Psoas muscle (tissue), 8 donors: ENCODE data around the gene USP21. TPM values are rescaled to one million over a fixed set of nuclear protein-coding genes. Genes with fewer than 3 reads are reported as not detected.
A peak's percentile ranks its signal among the peaks of the same experiment; 100 is the strongest.

Experiments used
- ATAC-seq, 4 donors: fragments of 200-7000 bp; cut with Tn5 transposase; one replicate each; pipeline ENCODE4 v1.9.1; 2020; ENCODE audit warnings: moderate library complexity in 3 of 4, mild to moderate bottlenecking in 2 of 4
- DNase-seq, 2 donors: peaks; one replicate each; pipeline ENCODE4 v3.0.0-alpha.2; 2020
- H3K27ac ChIP-seq: fragments of 200-600 bp; one replicate; pipeline ENCODE4 v1.8.0; 2022
- H3K27me3 ChIP-seq, 3 donors: fragments of 200-600 bp in 1 of 3; one replicate each; pipeline versions ENCODE4 v1.6.1 to v1.8.0; 2013 to 2022; ENCODE audit warnings: low read length in 2 of 3, mild to moderate bottlenecking in 2 of 3, moderate library complexity in 1 of 3; ENCODE audit not compliant: insufficient read depth in 3 of 3
- H3K36me3 ChIP-seq, 2 donors: fragments of 200-600 bp in 1 of 2; one replicate each; pipeline versions ENCODE4 v1.6.1 to v1.8.0; 2013 to 2022; ENCODE audit warnings: low read depth in 1 of 2, mild to moderate bottlenecking in 1 of 2, moderate library complexity in 1 of 2; ENCODE audit not compliant: insufficient read depth in 1 of 2
- H3K4me1 ChIP-seq: fragments of 200-600 bp; one replicate; pipeline ENCODE4 v1.8.0; 2022
- H3K4me3 ChIP-seq: fragments of 200-600 bp; one replicate; pipeline ENCODE4 v1.8.0; 2022; ENCODE audit warnings: mild to moderate bottlenecking
- H3K9me3 ChIP-seq: fragments of 200-600 bp; one replicate; pipeline ENCODE4 v1.8.0; 2022
- CTCF ChIP-seq: fragments of 200-600 bp; IDR thresholded peaks from one replicate; pipeline ENCODE4 v1.8.0; 2022; ENCODE audit warnings: antibody characterized with exemption
- WGBS, 3 donors: extraction: QIAGEN DNeasy Blood & Tissue Kit; methylation state at CpG; one replicate each; pipeline versions ENCODE4 v1.1.6 to v1.1.7; 2013; 5-methylcytosine and 5-hydroxymethylcytosine counted together
- intact Hi-C, 2 donors: fragments of 100-400 bp; cut with DNase I; formaldehyde crosslinking; loops; one replicate each; pipeline versions ENCODE4 v1.11.0 to v1.14.2; 2022
- polyA plus RNA-seq, 3 donors: library from polyadenylated mRNA; stranded (reverse); fragments of 200-250 nt; gene quantifications; one replicate each; pipeline ENCODE4 v1.2.3, GENCODE V29; 2013
- total RNA-seq, 4 donors: library from RNA; stranded (reverse); fragmentation: NEBNext Ultra II Directional in 2 of 4; extraction: Animal tissue kit (Norgen Biotek cat#: 25700) in 2 of 4; gene quantifications; one replicate each; pipeline versions ENCODE4 v1.2.1 to v1.2.4, GENCODE V29; 2021 to 2023
- donor health status: healthy with polysubstance abuse.
- donor health status: DM: no; HTN: no; CAD: no; lungs with moderate emphysema.
- donor health status: Bipolar disorder and iron deficiency.
- donor health status: healthy.
- donor health status: DM: yes; HTN: yes; CAD: no.
- donor health status: DM: no; HTN: no; CAD: no.
- donor health status: DM: no; HTN: no; CAD: no.
- donor health status: DM: yes; HTN: yes; CAD: no.

The USP21 gene
- total and polyA plus RNA-seq, 7 donors, result 13.4 to 47.3 (median 22.9) TPM

DNA sequence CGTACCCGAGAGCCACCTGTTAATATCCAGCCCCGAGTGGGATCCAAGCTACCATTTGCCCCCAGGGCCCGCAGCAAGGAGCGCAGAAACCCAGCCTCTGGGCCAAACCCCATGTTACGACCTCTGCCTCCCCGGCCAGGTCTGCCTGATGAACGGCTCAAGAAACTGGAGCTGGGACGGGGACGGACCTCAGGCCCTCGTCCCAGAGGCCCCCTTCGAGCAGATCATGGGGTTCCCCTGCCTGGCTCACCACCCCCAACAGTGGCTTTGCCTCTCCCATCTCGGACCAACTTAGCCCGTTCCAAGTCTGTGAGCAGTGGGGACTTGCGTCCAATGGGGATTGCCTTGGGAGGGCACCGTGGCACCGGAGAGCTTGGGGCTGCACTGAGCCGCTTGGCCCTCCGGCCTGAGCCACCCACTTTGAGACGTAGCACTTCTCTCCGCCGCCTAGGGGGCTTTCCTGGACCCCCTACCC is 1.4 kb downstream of the USP21 start:
- peaks cover 22% of the 10 kb centered on the region for H3K4me1 ChIP-seq
- TF ChIP-seq CTCF, result no peak
- no peaks in the 10 kb centered on the region for H3K27me3 ChIP-seq
- H3K9me3 ChIP-seq, result no peaks in the 10 kb centered on the region
- DNase-seq (peak in 1 of 2 donors; percentile 45), ATAC-seq (no peak)
- peak overlapping the region; percentile 87 for H3K4me3 ChIP-seq
- WGBS, 3 donors, result 89 to 91% (median 89%) methylated on average over 22 of the region's 22 CpGs
- peaks cover 0 to 59% of the 10 kb centered on the region in 2 donors for H3K36me3 ChIP-seq
- no peak overlapping the region for H3K27ac ChIP-seq
- intact Hi-C loops, result no loop called here

- Histone ChIP-seq H3K27me3 (no peaks in the 10 kb centered on the region), H3K4me1 (peaks cover 22% of the 10 kb centered on the region), H3K4me3 (no peak overlapping the region), H3K9me3 (no peaks in the 10 kb centered on the region), H3K27ac (no peak overlapping the region), H3K36me3 (peaks cover 0 to 58% of the 10 kb centered on the region in 2 donors)
- intact Hi-C loops, result no loop called here
- DNase-seq (no peak), ATAC-seq (no peak)
- TF ChIP-seq CTCF, result no peak
- 64 to 85% (median 77%) methylated on average over 5 of the region's 5 CpGs for WGBS, 3 donors
Measured at GRCh38 chr1:161161652-161162051, 2.4 kb downstream of the USP21 start.

DNA sequence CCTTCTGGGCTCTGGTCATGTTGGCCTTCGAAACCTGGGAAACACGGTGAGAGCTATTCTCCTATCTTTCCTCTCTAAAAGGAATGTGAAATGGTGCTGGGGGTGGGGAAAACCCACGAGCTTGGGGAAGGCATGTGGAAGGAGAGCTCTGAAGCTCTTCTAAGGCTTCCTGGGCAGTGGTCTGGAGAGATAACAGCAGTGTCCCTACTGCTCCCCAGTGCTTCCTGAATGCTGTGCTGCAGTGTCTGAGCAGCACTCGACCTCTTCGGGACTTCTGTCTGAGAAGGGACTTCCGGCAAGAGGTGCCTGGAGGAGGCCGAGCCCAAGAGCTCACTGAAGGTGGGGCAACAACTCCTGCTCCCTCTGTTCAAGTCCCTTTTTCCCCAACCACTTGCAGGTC is 2.8 kb downstream of the USP21 start:
- Histone ChIP-seq H3K27me3 (no peaks in the 10 kb centered on the region), H3K4me3 (no peak overlapping the region), H3K27ac (no peak overlapping the region), H3K36me3 (peaks cover 0 to 54% of the 10 kb centered on the region in 2 donors), H3K9me3 (no peaks in the 10 kb centered on the region), H3K4me1 (peaks cover 23% of the 10 kb centered on the region)
- intact Hi-C loops, result no loop called here
- no peak for ATAC-seq
- WGBS, 3 donors, result 77 to 82% (median 79%) methylated on average over 7 of the region's 7 CpGs
- TF ChIP-seq CTCF, result no peak
- DNase-seq, result no peak

GRCh38 chr1:161162806-161163205 is 3.5 kb downstream of the USP21 start:
- no peak for TF ChIP-seq CTCF
- no peaks in the 10 kb centered on the region for H3K9me3 ChIP-seq
- H3K36me3 ChIP-seq, result peaks cover 0 to 49% of the 10 kb centered on the region in 2 donors
- H3K4me3 ChIP-seq, result no peak overlapping the region
- H3K27me3 ChIP-seq, result no peaks in the 10 kb centered on the region
- peaks cover 31% of the 10 kb centered on the region for H3K4me1 ChIP-seq
- DNase-seq, result no peak
- no peak overlapping the region for H3K27ac ChIP-seq
- 91 to 93% (median 91%) methylated on average over 10 of the region's 10 CpGs for WGBS, 3 donors
- no peak for ATAC-seq
- intact Hi-C loops, result no loop called here

DNA sequence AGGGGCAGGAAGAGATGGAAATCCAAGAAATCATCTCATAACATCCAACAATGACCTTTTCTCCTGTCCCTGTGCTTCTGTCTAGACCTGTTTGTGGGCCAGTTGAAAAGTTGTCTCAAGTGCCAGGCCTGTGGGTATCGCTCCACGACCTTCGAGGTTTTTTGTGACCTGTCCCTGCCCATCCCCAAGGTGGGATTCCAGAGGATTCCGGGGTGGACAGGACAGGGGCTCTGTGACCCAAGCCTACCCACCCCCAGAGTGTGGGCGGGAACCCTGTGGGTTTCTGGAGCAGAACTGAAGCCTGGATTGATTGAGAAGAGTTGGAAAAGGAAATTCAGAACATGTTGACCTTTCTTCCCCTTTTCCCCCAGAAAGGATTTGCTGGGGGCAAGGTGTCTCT is 4.5 kb downstream of the USP21 start:
- Histone ChIP-seq H3K36me3 (peaks cover 0 to 57% of the 10 kb centered on the region in 2 donors), H3K27ac (no peak overlapping the region), H3K27me3 (no peaks in the 10 kb centered on the region), H3K9me3 (no peaks in the 10 kb centered on the region), H3K4me3 (no peak overlapping the region), H3K4me1 (peaks cover 32% of the 10 kb centered on the region)
- WGBS, 3 donors, result 88 to 91% (median 90%) methylated on average over 5 of the region's 5 CpGs
- intact Hi-C loops, result no loop called here
- DNase-seq (no peak), ATAC-seq (no peak)
- no peak for TF ChIP-seq CTCF
